ENCODE results near the gene CACNA2D3.

The CACNA2D3 gene

GRCh38 chr3:54488297-54488696, 365.9 kb downstream of the CACNA2D3 start:
- no peak for FAIRE-seq

GRCh38 chr3:54494209-54494608, 371.9 kb downstream of the CACNA2D3 start:
- FAIRE-seq, result no peak

- no peak for FAIRE-seq
Measured at GRCh38 chr3:54506603-54507002, 384.3 kb downstream of the CACNA2D3 start.

- FAIRE-seq, result no peak
Measured at GRCh38 chr3:54507876-54508460, 385.6 kb downstream of the CACNA2D3 start.

- FAIRE-seq, result no peak
Measured at GRCh38 chr3:54510506-54510905, 388.2 kb downstream of the CACNA2D3 start.

- no peak for FAIRE-seq
Measured at GRCh38 chr3:54511766-54512365, 389.5 kb downstream of the CACNA2D3 start.

- no peak for FAIRE-seq
Measured at GRCh38 chr3:54514006-54514405, 391.7 kb downstream of the CACNA2D3 start.

GRCh38 chr3:54514416-54514815, 392.1 kb downstream of the CACNA2D3 start:
- FAIRE-seq, result no peak

GRCh38 chr3:54515441-54516213, 393.3 kb downstream of the CACNA2D3 start:
- no peak for FAIRE-seq

GRCh38 chr3:54517424-54517823, 395.1 kb downstream of the CACNA2D3 start:
- FAIRE-seq, result no peak

- FAIRE-seq, result no peak
Measured at GRCh38 chr3:54518011-54518675, 395.8 kb downstream of the CACNA2D3 start.

GRCh38 chr3:54519493-54519892, 397.1 kb downstream of the CACNA2D3 start:
- FAIRE-seq, result no peak

- FAIRE-seq, result no peak
Measured at GRCh38 chr3:54520060-54520459, 397.7 kb downstream of the CACNA2D3 start.

- no peak for FAIRE-seq
Measured at GRCh38 chr3:54527521-54527920, 405.2 kb downstream of the CACNA2D3 start.

GRCh38 chr3:54527953-54528352, 405.6 kb downstream of the CACNA2D3 start:
- FAIRE-seq, result no peak

GRCh38 chr3:54528668-54529067, 406.3 kb downstream of the CACNA2D3 start:
- FAIRE-seq, result no peak

GRCh38 chr3:54530091-54530490, 407.7 kb downstream of the CACNA2D3 start:
- FAIRE-seq, result no peak

GRCh38 chr3:54530944-54531343, 408.6 kb downstream of the CACNA2D3 start:
- FAIRE-seq, result no peak

GRCh38 chr3:54531741-54532140, 409.4 kb downstream of the CACNA2D3 start:
- no peak for FAIRE-seq

GRCh38 chr3:54533856-54534255, 411.5 kb downstream of the CACNA2D3 start:
- no peak for FAIRE-seq

GRCh38 chr3:54535619-54536018, 413.3 kb downstream of the CACNA2D3 start:
- FAIRE-seq, result no peak

GRCh38 chr3:54536450-54536849, 414.1 kb downstream of the CACNA2D3 start:
- FAIRE-seq, result no peak

GRCh38 chr3:54537506-54537905, 415.2 kb downstream of the CACNA2D3 start:
- no peak for FAIRE-seq

GRCh38 chr3:54538346-54538745, 416.0 kb downstream of the CACNA2D3 start:
- FAIRE-seq, result no peak
